Neural progenitor cell (in vitro differentiated cells): Measurements from ENCODE around the gene PON1.

Source experiments
- CTCF ChIP-seq: fragments of 200-600 bp; sonication (generic); IDR thresholded peaks from 2 replicates; pipeline ENCODE4 v1.5.1; 2017; ENCODE audit warnings: antibody characterized with exemption, mild to moderate bottlenecking
- EZH2 ChIP-seq: fragments of 200-600 bp; sonication (generic); IDR thresholded peaks from 2 replicates; pipeline ENCODE4 v1.6.1; 2017; ENCODE audit warnings: antibody characterized with exemption, mild to moderate bottlenecking, moderate library complexity

- no peak for TF ChIP-seq CTCF
- TF ChIP-seq EZH2: no peak
Measured at GRCh38 chr7:95316588-95316987, 7.7 kb downstream of the PON1 start.
